HG02678 (cell line): Measurements from ENCODE around the gene HOXD8.

Experiments
- ATAC-seq: cut with Tn5 transposase; IDR thresholded peaks from one replicate; pipeline ENCODE4 v1.9.1; 2021; ENCODE audit warnings: mild to moderate bottlenecking, moderate library complexity; ENCODE audit not compliant: unreplicated experiment

Gene HOXD8

GRCh38 chr2:176171351-176172006, 42.0 kb downstream of the HOXD8 start:
- no peak for ATAC-seq

DNA sequence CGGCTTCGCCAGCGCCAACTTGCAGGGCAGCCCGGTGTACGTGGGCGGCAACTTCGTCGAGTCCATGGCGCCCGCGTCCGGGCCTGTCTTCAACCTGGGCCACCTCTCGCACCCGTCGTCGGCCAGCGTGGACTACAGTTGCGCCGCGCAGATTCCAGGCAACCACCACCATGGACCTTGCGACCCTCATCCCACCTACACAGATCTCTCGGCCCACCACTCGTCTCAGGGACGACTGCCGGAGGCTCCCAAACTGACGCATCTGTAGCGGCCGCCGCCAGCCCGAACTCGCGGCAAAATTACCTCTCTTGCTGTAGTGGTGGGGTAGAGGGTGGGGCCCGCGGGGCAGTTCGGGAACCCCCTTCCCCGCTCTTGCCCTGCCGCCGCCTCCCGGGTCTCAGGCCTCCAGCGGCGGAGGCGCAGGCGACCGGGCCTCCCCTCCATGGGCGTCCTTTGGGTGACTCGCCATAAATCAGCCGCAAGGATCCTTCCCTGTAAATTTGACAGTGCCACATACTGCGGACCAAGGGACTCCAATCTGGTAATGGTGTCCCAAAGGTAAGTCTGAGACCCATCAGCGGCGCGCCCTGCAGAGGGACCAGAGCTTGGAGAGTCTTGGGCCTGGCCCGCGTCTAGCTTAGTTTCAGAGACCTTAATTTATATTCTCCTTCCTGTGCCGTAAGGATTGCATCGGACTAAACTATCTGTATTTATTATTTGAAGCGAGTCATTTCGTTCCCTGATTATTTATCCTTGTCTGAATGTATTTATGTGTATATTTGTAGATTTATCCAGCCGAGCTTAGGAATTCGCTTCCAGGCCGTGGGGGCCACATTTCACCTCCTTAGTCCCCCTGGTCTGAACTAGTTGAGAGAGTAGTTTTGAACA, 42.7 kb downstream of the HOXD8 start:
- ATAC-seq: no peak

GRCh38 chr2:176172895-176173566, 43.5 kb downstream of the HOXD8 start:
- no peak for ATAC-seq

DNA sequence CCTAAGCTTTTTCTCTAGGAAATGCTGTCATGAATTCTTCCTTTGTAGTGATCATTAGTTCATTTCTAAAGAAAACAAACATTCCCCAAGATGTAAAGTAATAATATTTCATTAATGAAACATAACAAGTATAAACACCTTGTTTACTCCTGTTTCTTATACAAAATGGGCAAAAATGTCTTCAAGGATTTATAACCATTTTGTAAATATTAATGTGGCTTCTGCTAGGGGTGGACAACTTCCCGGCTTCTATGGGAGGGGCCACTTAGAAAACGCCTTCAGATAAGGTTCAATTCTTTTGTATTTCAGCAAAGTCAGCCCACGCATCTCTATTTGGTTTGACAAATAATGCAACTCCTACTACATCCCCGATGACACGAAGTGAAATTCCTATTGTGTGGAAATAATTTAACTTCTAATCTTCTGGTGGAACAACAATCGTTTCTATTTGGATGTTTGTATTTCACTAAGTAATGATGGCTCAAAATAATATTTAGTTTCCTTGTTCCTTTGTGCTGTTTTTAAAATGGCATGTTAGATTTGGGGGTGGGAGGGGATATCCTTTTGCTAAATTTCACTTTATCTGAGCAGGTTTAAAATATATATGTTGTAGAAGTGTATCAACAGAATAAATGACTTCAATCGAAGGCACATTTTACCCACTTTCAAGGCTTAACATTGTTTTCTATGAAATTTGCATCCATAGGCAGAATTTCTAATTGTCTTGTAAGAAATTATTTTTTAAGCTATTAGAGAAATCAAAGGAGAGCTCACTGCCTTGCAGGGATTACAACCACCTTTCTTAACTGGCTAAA, 44.3 kb downstream of the HOXD8 start:
- no peak for ATAC-seq

GRCh38 chr2:176174382-176174823, 44.9 kb downstream of the HOXD8 start:
- no peak for ATAC-seq

DNA sequence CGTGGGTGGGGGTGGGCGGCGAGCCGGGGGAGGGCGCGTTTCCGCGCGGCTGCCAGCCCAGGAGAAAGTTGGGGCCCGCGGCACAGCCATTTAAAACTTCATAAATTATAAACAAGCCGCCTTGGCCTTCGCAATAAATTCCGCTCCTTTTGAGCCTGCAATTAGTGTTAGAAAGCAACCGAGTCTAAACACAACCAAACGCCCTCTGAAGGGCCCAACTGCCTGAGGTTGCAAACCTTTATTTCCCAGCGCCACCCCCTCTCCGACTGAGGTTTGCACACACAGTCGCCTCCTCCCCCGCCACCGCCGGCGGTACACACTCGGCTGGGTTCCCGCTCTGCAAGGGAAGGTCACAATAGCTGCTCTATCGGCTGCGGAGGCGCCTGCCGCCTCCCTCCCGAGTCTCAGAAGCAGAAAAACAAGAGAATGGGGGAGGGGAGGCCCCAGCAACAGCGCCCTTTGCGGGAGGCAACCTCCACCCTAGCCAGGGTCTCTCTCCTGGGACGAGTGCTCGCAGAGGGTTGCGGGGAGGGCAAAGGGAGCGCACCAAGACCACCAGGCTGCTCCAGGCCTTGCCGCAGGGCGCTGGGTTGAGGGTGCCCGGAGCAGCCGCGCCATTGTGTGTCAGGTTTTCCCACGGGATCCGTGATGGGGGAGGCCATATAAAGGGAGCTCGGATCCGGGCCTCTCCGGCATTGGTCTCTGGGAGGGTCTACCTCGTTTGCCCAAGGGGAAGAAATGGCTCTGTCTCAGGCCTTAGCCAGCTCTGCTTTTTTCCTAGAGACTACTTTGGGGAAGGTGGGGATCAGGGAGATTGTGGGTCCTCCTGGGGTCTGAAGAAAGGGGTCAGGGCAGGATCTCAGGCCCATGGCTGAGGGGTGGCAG, 45.6 kb downstream of the HOXD8 start:
- ATAC-seq: no peak

- no peak for ATAC-seq
Measured at GRCh38 chr2:176175709-176176607, 46.5 kb downstream of the HOXD8 start.

DNA sequence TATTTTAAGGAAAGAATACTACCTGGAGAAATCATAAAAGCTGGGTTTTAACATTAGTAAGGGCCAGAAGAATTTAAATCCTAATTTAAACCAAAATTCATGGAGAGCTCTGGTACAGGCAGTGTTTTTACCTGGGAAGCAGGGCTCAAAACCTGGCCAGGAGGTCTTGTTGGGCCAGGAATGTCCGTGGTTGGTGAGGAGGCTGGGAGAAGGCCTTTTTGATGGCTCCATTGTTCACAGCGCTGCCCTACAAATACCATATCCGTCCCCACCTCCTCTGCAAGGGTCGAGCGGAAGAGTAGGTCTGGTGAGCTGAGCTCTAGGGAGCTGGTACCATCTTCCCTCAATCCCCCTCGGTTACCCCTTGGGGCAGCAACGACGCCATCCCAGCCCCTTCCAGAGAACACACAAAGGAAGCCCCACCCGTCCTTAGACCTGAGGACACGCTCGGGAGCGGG, 48.1 kb downstream of the HOXD8 start:
- ATAC-seq: no peak

- ATAC-seq: no peak
Measured at GRCh38 chr2:176178038-176178756, 48.7 kb downstream of the HOXD8 start.

DNA sequence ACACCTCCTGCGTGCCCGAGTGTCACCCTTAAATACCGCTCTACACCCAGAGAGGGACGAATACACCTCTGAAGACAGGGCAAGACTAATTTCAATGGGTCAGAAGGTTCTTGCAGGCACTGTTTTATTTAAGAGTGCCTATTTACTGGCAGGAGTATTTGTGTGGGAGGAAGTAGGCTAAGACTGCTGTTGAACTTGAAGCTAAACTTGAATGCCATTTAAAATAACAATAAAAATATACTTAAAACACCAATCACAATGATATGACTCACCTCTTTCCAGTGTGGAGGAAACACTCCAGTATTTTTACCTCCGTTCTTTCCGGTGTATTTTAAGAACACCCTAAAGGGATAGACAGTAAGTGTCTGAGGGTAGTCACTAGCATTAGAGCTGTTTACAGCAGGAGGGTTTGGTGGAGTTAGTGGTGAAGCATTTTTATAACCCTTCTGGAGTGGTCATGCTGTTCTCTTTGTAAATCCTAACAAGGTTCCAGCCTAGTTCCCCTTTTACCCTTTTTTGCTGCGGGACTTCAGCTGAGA, 49.3 kb downstream of the HOXD8 start:
- ATAC-seq: no peak

GRCh38 chr2:176181551-176181950, 52.0 kb downstream of the HOXD8 start:
- no peak for ATAC-seq
